Thyroid gland (tissue), 4 donors: ENCODE data around the gene LILRA2.

Source experiments
- POLR2A ChIP-seq, 2 donors: fragments of 450-650 bp; IDR thresholded peaks; one replicate each; pipeline ENCODE4 v1.6.1; 2017; ENCODE audit warnings: antibody characterized with exemption in 2 of 2, mild to moderate bottlenecking in 2 of 2, moderate library complexity in 1 of 2
- TF ChIP-seq, protein P1 (sequence below), 6 experiments: fragments of 200-600 bp in 3 of 6; fragments of 450-650 bp in 3 of 6; sonication (generic) in 3 of 6; IDR thresholded peaks; one replicate each; pipeline ENCODE4 v1.5.1; 2016 to 2019; ENCODE audit warnings: antibody characterized with exemption in 6 of 6, mild to moderate bottlenecking in 2 of 6, inconsistent platforms in 1 of 6, moderate library complexity in 1 of 6

GRCh38 chr19:54609356-54609791, 35.8 kb downstream of the LILRA2 start:
- TF ChIP-seq, protein P1, sequence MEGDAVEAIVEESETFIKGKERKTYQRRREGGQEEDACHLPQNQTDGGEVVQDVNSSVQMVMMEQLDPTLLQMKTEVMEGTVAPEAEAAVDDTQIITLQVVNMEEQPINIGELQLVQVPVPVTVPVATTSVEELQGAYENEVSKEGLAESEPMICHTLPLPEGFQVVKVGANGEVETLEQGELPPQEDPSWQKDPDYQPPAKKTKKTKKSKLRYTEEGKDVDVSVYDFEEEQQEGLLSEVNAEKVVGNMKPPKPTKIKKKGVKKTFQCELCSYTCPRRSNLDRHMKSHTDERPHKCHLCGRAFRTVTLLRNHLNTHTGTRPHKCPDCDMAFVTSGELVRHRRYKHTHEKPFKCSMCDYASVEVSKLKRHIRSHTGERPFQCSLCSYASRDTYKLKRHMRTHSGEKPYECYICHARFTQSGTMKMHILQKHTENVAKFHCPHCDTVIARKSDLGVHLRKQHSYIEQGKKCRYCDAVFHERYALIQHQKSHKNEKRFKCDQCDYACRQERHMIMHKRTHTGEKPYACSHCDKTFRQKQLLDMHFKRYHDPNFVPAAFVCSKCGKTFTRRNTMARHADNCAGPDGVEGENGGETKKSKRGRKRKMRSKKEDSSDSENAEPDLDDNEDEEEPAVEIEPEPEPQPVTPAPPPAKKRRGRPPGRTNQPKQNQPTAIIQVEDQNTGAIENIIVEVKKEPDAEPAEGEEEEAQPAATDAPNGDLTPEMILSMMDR (IDR thresholded peaks at IDR 0.05) = no peak
- no peak for TF ChIP-seq POLR2A (IDR thresholded peaks at IDR 0.05)
